Endothelial cell (in vitro differentiated cells): ENCODE results near the gene ZFP91. TPM values are rescaled to one million over a fixed set of nuclear protein-coding genes. Genes with fewer than 3 reads are reported as not detected.

Experiments used
- DNase-seq: peaks from one replicate; pipeline ENCODE4 v3.0.0; 2021; ENCODE audit warnings: low spot score
- H3K27ac Mint-ChIP-seq: one replicate; pipeline ENCODE4 v1.8.0; 2021; ENCODE audit warnings: mixed read lengths, inconsistent platforms; ENCODE audit not compliant: unreplicated experiment
- H3K27me3 Mint-ChIP-seq: one replicate; pipeline ENCODE4 v1.8.0; 2021; ENCODE audit warnings: mild to moderate bottlenecking, moderate library complexity, mixed read lengths, inconsistent platforms; ENCODE audit not compliant: unreplicated experiment
- H3K36me3 Mint-ChIP-seq: one replicate; pipeline ENCODE4 v1.8.0; 2021; ENCODE audit warnings: mild to moderate bottlenecking, low read depth, mixed read lengths, inconsistent platforms; ENCODE audit not compliant: unreplicated experiment
- H3K4me1 Mint-ChIP-seq: one replicate; pipeline ENCODE4 v1.8.0; 2021; ENCODE audit warnings: mild to moderate bottlenecking, mixed read lengths, inconsistent platforms; ENCODE audit not compliant: unreplicated experiment
- H3K4me3 Mint-ChIP-seq: one replicate; pipeline ENCODE4 v1.8.0; 2021; ENCODE audit warnings: mild to moderate bottlenecking, mixed read lengths, inconsistent platforms; ENCODE audit not compliant: unreplicated experiment
- H3K9me3 Mint-ChIP-seq: one replicate; pipeline ENCODE4 v1.8.0; 2021; ENCODE audit warnings: mixed read lengths, inconsistent platforms; ENCODE audit not compliant: unreplicated experiment
- long read RNA-seq: library from polyadenylated mRNA; unstranded; transcript quantifications from one replicate; pipeline ENCODE4 v2.0.0, GENCODE V29; 2020; ENCODE audit not compliant: unreplicated experiment
- total RNA-seq: library from RNA; stranded (reverse); fragmentation: NEBNext Ultra II Directional; extraction: Animal tissue kit (Norgen Biotek cat#: 25700); gene quantifications from one replicate; pipeline ENCODE4 v1.2.1, GENCODE V29; 2021; ENCODE audit not compliant: unreplicated experiment
- TF ChIP-seq, protein P1 (sequence below): fragments of 200-600 bp; sonication (generic); IDR thresholded peaks from one replicate; pipeline ENCODE4 v1.5.0; 2021; ENCODE audit warnings: antibody characterized with exemption; ENCODE audit not compliant: unreplicated experiment

Gene ZFP91
- total RNA-seq = 28.4 TPM
- long read RNA-seq = 0 reads

- Mint-ChIP-seq H3K27ac (peak within 1 kb of the TSS; percentile 100), H3K4me1 (peaks cover 29% of the 10 kb centered on the region), H3K27me3 (peaks cover 20% of the 10 kb centered on the region), H3K36me3 (peaks cover 17% of the 10 kb centered on the region), H3K9me3 (no peaks in the 10 kb centered on the region), H3K4me3 (peak within 1 kb of the TSS; percentile 98)
- TF ChIP-seq, protein P1, sequence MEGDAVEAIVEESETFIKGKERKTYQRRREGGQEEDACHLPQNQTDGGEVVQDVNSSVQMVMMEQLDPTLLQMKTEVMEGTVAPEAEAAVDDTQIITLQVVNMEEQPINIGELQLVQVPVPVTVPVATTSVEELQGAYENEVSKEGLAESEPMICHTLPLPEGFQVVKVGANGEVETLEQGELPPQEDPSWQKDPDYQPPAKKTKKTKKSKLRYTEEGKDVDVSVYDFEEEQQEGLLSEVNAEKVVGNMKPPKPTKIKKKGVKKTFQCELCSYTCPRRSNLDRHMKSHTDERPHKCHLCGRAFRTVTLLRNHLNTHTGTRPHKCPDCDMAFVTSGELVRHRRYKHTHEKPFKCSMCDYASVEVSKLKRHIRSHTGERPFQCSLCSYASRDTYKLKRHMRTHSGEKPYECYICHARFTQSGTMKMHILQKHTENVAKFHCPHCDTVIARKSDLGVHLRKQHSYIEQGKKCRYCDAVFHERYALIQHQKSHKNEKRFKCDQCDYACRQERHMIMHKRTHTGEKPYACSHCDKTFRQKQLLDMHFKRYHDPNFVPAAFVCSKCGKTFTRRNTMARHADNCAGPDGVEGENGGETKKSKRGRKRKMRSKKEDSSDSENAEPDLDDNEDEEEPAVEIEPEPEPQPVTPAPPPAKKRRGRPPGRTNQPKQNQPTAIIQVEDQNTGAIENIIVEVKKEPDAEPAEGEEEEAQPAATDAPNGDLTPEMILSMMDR = no peak
- peak; percentile 94 for DNase-seq
Observed at GRCh38 chr11:58578635-58579191, at the start of gene ZFP91. TSS of gene ZFP91 (plus strand) at chr11:58579063. CDS start at chr11:58579282, 219 bp downstream.

GRCh38 chr11:58530236-58530635 lies 48.6 kb upstream of the ZFP91 start:
- Mint-ChIP-seq H3K9me3 (no peaks in the 10 kb centered on the region), H3K36me3 (peaks cover 24% of the 10 kb centered on the region), H3K27me3 (peaks cover 2% of the 10 kb centered on the region), H3K4me3 (no peak overlapping the region), H3K27ac (no peak overlapping the region), H3K4me1 (no peaks in the 10 kb centered on the region)
- DNase-seq = no peak
- TF ChIP-seq, protein P1 = no peak

DNA sequence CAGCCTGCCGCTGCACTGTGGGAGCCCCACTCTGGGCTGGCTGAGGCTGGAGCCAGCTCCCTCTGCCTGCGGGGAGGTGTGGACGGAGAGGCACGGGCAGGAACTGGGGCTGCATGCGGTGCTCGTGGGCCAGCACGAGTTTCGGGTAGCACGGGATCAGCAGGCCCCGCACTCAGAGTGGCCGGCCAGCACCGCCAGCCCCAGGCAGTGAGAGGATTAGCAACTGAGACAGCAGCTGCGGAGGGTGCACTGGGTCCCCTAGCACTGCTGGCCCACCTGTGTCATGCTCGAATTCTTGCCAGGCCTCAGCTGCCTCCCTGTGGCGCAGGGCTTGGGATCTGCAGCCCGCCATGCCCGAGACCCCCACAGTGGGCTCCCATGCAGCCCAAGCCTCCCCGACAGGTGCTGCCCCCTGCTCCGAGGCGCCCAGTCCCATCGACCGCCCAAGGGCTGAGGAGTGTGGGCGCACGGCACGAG lies 47.0 kb upstream of the ZFP91 start:
- DNase-seq = no peak
- H3K36me3 Mint-ChIP-seq = peaks cover 24% of the 10 kb centered on the region
- TF ChIP-seq, protein P1 = no peak
- H3K4me1 Mint-ChIP-seq = no peaks in the 10 kb centered on the region
- no peak overlapping the region for H3K27ac Mint-ChIP-seq
- no peak overlapping the region for H3K4me3 Mint-ChIP-seq
- no peaks in the 10 kb centered on the region for H3K9me3 Mint-ChIP-seq
- H3K27me3 Mint-ChIP-seq = peaks cover 2% of the 10 kb centered on the region

DNA sequence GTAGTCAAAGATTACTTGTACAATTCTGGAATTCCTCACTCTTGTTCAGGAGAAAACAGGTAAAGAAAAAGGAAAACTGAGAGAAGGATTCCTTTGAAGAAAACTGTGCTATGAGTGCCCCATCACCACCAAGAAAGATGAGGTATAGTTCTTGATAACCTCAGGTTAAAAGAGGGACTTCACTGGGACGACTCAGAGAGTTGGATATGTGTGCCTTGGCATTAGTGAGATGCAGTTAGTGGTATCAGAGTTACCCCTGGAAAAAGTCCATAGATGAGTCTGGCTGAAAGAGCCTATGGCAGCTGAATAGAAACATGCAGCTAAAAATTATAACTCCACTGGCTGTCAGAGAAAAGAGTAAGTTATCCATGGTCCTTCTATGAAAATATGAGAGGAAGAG lies 32.0 kb upstream of the ZFP91 start:
- Mint-ChIP-seq H3K27ac (no peak overlapping the region), H3K36me3 (peaks cover 11% of the 10 kb centered on the region), H3K27me3 (no peaks in the 10 kb centered on the region), H3K9me3 (no peaks in the 10 kb centered on the region), H3K4me3 (no peak overlapping the region), H3K4me1 (no peaks in the 10 kb centered on the region)
- TF ChIP-seq, protein P1 = no peak
- no peak for DNase-seq

- TF ChIP-seq, protein P1 = no peak
Observed at GRCh38 chr11:58549644-58550043, 29.2 kb upstream of the ZFP91 start.

More at GRCh38 chr11:58549644-58550043, 29.2 kb upstream of the ZFP91 start:
- H3K27me3 Mint-ChIP-seq = no peaks in the 10 kb centered on the region
- H3K9me3 Mint-ChIP-seq = no peaks in the 10 kb centered on the region
- no peak overlapping the region for H3K27ac Mint-ChIP-seq
- peaks cover 13% of the 10 kb centered on the region for H3K36me3 Mint-ChIP-seq
- H3K4me1 Mint-ChIP-seq = no peaks in the 10 kb centered on the region
- DNase-seq = no peak
- peak overlapping the region; percentile 5 for H3K4me3 Mint-ChIP-seq
